IPS-NIHi7 (cell line): Measurements from ENCODE around the gene MACO1.

ENCODE experiments used
- DNase-seq: peaks from one replicate; pipeline ENCODE4 v3.0.0; 2012; ENCODE audit warnings: mixed read lengths; ENCODE audit errors: extremely low spot score

The MACO1 gene

GRCh38 chr1:25523542-25523941 is 92.8 kb downstream of the MACO1 start:
- DNase-seq: no peak

- DNase-seq: no peak
Observed at GRCh38 chr1:25524568-25525360, 94.1 kb downstream of the MACO1 start.

- no peak for DNase-seq
Observed at GRCh38 chr1:25525361-25525688, 94.6 kb downstream of the MACO1 start.

- no peak for DNase-seq
Observed at GRCh38 chr1:25526753-25527152, 96.1 kb downstream of the MACO1 start.

GRCh38 chr1:25527226-25527846 is 96.6 kb downstream of the MACO1 start:
- no peak for DNase-seq

- DNase-seq: no peak
Observed at GRCh38 chr1:25527946-25528595, 97.4 kb downstream of the MACO1 start.

- DNase-seq: no peak
Observed at GRCh38 chr1:25528881-25529517, 98.3 kb downstream of the MACO1 start.

GRCh38 chr1:25529518-25530185 is 99.0 kb downstream of the MACO1 start:
- DNase-seq: no peak

GRCh38 chr1:25530186-25531081 is 99.7 kb downstream of the MACO1 start:
- DNase-seq: no peak

GRCh38 chr1:25531082-25531461 is 100.4 kb downstream of the MACO1 start:
- no peak for DNase-seq

- no peak for DNase-seq
Observed at GRCh38 chr1:25532970-25533369, 102.3 kb downstream of the MACO1 start.

GRCh38 chr1:25533775-25534409 is 103.2 kb downstream of the MACO1 start:
- DNase-seq: no peak

GRCh38 chr1:25534410-25534788 is 103.7 kb downstream of the MACO1 start:
- no peak for DNase-seq

- no peak for DNase-seq
Observed at GRCh38 chr1:25536124-25536523, 105.4 kb downstream of the MACO1 start.

GRCh38 chr1:25537153-25537831 is 106.6 kb downstream of the MACO1 start:
- DNase-seq: peak; percentile 41

- DNase-seq: no peak
Observed at GRCh38 chr1:25538191-25538767, 107.6 kb downstream of the MACO1 start.

- DNase-seq: no peak
Observed at GRCh38 chr1:25540750-25541342, 110.1 kb downstream of the MACO1 start.

GRCh38 chr1:25541425-25541824 is 110.7 kb downstream of the MACO1 start:
- no peak for DNase-seq
